ENCODE data around the gene GGPS1. TPM values are rescaled to one million over a fixed set of nuclear protein-coding genes. Genes with fewer than 3 reads are reported as not detected.
A peak's percentile ranks its signal among the peaks of the same experiment; 100 is the strongest.

Gene GGPS1
- total RNA-seq, 1 donor: 23.3 TPM

DNA sequence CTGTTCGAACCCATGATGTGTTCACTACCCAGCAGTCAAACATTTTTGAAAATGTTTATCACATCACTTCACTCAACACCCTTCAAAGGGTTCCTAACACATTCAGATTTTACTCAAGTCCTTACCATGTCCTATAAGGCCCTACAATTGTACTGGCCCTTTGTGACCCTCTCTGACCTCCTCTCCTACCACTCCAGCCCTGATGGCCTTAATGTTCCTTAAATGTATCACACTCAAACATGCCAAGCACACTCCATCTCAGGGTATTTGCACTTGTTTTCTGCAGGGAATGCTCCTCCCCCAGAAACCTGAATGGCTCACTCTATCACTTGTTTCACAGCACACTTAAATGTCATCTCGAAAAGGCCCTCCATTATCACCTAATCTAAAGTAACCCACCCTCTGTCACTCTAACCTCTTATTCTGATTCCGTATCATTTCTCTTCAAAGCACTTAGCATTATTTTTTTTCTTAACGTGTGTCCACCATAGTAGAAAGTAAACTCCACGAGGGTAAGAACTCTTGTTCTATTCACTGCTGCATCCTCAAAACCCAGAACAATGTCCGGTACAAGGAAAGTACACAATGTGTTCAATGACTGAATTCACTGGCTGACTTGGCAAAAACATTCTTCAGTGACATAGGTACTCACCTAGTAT, 7.7 kb upstream of the GGPS1 start:
- Histone ChIP-seq H3K4me1 (ENCODE audit: insufficient read depth, low read length) (peaks cover 48% of the 10 kb centered on the region), H3K4me3 (ENCODE audit: low read length) (no peak overlapping the region), H3K27me3 (ENCODE audit: insufficient read depth, low read length) (no peaks in the 10 kb centered on the region), H3K9me3 (ENCODE audit: low read depth, low read length) (no peaks in the 10 kb centered on the region)

DNA sequence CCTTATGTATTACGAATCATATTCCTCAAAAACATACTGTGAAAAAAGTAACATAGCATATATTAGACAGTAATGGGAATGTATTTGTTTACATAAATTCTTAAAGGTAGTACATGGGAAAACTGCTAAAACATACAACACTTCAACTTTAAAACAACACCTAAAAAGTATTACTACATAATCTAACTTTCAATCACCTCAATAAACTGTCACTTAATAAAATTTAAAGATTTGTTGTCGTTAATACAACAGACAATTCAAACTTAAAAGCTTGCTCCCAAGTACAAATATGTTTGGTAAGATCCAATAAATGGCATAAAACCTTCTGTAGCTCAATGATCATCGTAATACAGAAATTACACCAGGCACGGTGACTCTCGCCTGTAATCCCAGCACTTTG, 4.1 kb upstream of the GGPS1 start:
- Histone ChIP-seq H3K27me3 (ENCODE audit: insufficient read depth, low read length) (no peaks in the 10 kb centered on the region), H3K4me1 (ENCODE audit: insufficient read depth, low read length) (peaks cover 37% of the 10 kb centered on the region), H3K9me3 (ENCODE audit: low read depth, low read length) (no peaks in the 10 kb centered on the region), H3K4me3 (ENCODE audit: low read length) (no peak overlapping the region)

DNA sequence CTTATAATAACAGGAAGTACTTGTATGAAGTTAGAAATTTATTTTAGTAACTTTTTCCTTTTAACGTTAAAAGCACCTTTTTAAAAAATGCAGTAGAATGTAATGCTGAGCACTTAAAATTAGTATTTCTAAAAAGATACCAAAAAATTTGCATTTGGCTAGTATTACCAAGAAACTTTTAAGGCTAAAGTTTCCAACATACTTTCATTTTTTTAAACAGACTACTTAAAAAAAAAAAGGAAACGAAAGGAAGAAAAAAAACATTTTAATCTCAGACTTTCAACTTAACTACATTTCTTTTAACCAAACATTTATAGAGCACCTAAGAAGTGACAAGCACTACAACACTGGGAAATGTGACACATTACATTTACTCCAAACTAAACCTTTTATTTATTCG, 3.2 kb upstream of the GGPS1 start:
- H3K4me3 ChIP-seq (ENCODE audit: low read length): no peak overlapping the region

DNA sequence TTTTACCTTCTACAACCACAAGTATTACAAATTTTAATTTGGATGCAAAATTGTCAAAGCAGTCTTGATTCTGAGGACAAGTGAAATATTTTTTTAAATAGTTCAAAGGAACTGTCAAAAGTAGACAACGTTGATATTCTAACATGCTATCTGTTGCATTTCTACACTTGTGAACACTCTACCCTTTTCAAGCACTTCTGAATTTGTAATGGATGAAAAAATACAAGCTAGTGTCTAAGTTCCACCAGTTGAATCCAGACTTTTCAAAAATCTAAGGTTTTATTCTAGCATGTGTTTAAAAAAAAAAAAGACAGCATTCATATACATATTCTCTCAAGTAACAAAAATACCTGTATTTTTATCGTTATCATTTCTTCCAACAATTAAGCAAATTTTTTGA, 2.5 kb upstream of the GGPS1 start:
- no peak overlapping the region for H3K4me3 ChIP-seq (ENCODE audit: low read length)
- peaks cover 51% of the 10 kb centered on the region for H3K4me1 ChIP-seq (ENCODE audit: insufficient read depth, low read length)
- no peaks in the 10 kb centered on the region for H3K27me3 ChIP-seq (ENCODE audit: insufficient read depth, low read length)
- no peaks in the 10 kb centered on the region for H3K9me3 ChIP-seq (ENCODE audit: low read depth, low read length)

More for the DNA sequence above, 3.2 kb upstream of the GGPS1 start:
- Histone ChIP-seq H3K4me1 (ENCODE audit: insufficient read depth, low read length) (peaks cover 45% of the 10 kb centered on the region), H3K9me3 (ENCODE audit: low read depth, low read length) (no peaks in the 10 kb centered on the region), H3K27me3 (ENCODE audit: insufficient read depth, low read length) (no peaks in the 10 kb centered on the region)

DNA sequence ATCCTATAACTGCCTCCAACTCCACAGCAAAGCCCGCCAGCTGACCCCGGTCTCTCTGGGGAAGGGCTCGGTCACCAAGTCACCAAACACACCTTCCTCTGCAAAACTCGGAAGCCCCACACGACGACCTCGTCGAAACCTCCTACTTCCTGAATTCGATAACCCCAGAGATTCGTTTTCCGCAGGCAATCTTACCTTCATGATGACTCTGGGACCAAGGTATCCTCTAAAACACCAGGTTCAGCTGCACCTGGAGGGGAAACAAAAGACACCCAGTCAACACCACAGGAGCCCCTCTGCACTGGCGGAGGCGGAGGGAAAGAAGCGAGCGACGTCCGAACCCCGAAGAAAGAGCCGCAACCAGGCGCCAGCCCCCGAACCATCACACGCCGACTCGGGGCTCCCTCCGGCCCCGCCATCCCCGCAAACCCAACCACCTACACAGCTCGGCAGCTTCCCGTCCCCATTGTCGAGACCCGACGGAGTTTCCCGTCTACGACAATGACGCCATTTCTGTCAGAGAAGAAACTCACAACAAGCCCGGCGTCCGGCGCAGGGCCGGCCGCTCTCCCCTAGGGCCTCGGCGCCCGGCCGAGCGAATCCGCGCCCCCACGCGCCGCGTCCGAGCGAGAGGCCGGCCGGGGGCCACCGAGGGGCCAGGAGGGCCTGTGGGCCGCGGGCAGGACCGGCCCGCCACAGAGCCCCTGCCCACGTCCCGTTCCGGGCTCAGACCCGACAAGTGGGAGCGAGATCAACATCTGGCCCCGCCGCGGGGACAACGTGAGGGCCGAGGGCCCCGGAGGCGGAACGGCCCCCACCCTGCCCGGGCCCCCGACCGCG, 1.4 kb upstream of the GGPS1 start:
- Histone ChIP-seq H3K4me1 (ENCODE audit: insufficient read depth, low read length) (peaks cover 49% of the 10 kb centered on the region), H3K27me3 (ENCODE audit: insufficient read depth, low read length) (no peaks in the 10 kb centered on the region), H3K9me3 (ENCODE audit: low read depth, low read length) (no peaks in the 10 kb centered on the region), H3K4me3 (ENCODE audit: low read length) (peak overlapping the region; percentile 95)

DNA sequence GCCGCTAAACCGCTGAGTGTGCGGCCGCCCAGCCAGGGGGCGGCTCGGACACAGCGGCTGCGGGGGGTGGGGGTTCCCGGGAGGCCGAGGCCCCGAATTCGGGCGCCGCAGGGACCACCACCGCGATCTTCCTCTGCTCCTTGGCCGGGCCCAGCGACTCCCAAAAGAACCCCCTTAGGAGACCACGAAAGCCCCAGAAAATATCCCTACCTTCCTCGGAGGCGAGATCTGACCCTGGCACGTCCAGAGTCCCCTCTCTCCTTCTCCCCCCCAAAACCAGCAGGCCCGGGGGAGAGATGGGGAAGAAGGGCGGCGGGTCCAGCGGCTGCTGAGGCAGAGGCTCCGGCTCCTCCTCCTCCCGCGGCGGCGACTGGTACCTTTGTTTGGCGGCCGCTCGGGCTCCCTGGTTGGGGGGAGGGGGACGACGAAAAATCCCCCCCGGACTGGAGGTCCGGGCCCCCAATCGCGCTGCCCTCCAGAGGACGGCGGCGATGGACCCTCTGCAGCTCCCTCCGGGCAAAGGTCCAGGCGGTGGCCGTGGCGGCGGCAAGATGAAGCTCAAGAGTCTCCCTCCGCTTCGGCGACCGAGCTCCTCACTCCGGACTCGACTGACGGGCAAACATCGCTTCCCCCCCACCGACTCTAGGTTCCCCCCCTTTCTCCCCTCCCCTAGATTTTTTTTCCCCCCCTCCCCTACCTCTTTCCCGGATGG, 655 bp upstream of the GGPS1 start, which contains the start of gene ARID4B:
TSS of gene ARID4B (minus strand) at position 621 of the 712 bp plus-strand sequence. CDS start 1,260 bp downstream, outside the sequence.
- peaks cover 50% of the 10 kb centered on the region for H3K4me1 ChIP-seq (ENCODE audit: insufficient read depth, low read length)
- no peaks in the 10 kb centered on the region for H3K27me3 ChIP-seq (ENCODE audit: insufficient read depth, low read length)
- no peaks in the 10 kb centered on the region for H3K9me3 ChIP-seq (ENCODE audit: low read depth, low read length)
- H3K4me3 ChIP-seq (ENCODE audit: low read length): peak within 1 kb of the TSS; percentile 95

DNA sequence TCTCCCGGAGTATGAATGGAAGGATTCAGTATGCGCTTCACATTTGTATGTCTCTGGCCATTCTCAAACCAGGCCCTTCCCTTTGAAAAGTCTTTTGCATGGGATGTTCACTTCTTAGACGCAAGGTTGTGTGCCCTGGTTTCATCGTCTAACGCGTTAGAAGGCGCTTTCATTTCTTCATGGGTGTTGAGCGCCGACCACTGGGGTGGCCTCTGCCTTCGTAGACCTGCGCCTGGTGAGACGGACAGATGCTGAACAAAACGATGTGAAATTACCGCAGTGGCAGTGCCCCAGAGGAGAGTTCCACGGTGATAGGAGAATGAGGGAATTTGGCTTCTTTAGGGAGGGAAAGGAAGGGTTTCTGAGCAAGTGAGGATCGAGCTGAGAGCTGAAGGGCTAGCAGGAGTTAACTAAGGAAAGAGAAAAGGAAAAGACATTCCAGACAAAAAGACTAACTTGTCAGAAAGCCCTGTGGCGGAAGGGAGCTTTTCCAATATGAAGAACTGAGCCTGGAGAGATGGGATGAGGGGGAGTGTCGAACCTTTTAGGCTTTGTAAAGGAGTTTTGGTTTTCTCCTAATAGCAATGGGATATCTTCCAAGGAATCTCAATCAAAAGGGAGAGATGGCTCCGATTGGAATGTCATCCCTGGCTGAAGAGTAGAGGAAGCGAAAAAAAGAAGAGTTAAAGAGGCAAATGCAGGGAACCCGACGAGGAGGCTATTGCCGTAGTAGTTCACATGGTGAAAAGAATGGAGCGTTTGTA, 951 bp downstream of the GGPS1 start:
- Histone ChIP-seq H3K4me3 (ENCODE audit: low read length) (peak overlapping the region; percentile 60), H3K4me1 (ENCODE audit: insufficient read depth, low read length) (peaks cover 45% of the 10 kb centered on the region), H3K27me3 (ENCODE audit: insufficient read depth, low read length) (no peaks in the 10 kb centered on the region), H3K9me3 (ENCODE audit: low read depth, low read length) (no peaks in the 10 kb centered on the region)

DNA sequence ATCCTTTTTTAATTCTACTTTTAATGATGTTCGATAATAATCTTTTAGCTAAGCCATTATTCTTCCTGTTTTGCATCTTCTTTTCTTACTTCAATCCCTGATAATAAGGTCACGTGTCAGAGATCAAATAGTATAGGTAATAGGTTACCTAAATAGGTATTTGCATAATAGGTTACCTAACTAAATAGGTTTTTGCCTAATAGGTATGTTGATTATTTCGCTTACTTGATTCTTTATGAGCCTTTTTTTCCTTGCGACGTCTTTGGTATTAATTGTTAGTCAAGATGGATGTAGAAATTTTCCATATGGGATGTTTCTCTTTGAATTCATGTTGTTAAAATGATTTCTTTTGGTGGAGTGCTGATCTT, 2.5 kb downstream of the GGPS1 start:
- no peaks in the 10 kb centered on the region for H3K27me3 ChIP-seq (ENCODE audit: insufficient read depth, low read length)
- peaks cover 34% of the 10 kb centered on the region for H3K4me1 ChIP-seq (ENCODE audit: insufficient read depth, low read length)
- H3K4me3 ChIP-seq (ENCODE audit: low read length): no peak overlapping the region
- H3K9me3 ChIP-seq (ENCODE audit: low read depth, low read length): no peaks in the 10 kb centered on the region

DNA sequence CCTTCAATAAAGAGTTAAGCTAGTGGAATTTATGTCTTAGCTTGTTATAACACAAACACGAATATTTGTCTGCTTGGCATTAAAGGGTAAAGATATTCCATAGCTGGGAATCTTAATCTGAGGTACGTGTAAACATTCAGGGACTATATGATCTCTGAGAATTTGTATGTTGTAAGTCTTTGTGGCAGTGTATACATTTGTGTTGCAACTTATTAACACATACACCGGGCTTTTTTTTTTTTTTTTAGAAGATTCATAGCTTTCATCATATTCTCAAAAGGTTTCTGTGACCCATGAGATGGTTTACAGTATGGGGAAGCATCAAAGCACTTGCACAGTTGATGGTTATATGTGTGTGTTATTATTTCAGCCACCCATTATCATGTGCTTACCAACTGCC, 3.0 kb downstream of the GGPS1 start:
- no peaks in the 10 kb centered on the region for H3K9me3 ChIP-seq (ENCODE audit: low read depth, low read length)
- no peak overlapping the region for H3K4me3 ChIP-seq (ENCODE audit: low read length)
- no peaks in the 10 kb centered on the region for H3K27me3 ChIP-seq (ENCODE audit: insufficient read depth, low read length)
- H3K4me1 ChIP-seq (ENCODE audit: insufficient read depth, low read length): peaks cover 36% of the 10 kb centered on the region

DNA sequence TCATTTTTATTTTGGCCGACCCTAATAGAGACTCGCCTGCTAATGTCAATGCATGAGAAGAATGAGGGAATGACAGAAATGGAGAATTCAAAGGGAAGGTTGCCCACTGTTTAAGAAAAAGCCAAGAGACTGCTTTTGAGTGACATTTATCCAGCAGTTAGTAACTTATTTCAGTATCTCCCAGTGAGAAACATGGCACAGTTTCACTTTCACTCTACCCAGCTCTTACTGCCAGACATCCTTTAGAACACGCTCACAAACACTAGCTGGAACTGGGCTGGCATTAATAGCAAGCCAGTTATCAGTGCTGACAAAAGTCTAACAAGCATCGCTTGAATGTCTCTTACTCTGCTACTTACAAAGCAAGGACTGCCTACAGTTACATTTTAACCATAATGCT, 8.5 kb downstream of the GGPS1 start:
- no peak overlapping the region for H3K4me3 ChIP-seq (ENCODE audit: low read length)

DNA sequence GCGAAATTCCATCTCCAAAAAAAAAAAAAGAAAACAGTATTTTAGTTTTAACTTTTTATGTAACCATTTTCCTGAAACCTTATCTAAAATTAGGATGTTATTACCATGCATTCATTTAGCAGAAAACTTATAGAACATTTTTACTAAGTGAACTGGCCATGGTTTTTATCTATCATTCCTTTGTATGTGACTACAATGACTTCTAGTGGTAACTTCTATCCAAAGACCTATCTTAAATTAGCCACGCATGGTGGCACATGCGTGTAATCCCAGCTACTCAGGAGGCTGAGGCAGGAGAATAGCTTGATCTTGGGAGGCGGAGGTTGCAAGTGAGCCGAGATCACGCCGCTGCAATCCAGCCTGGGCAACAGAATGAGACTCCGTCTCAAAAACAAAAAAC, 11.4 kb downstream of the GGPS1 start:
- H3K9me3 ChIP-seq (ENCODE audit: low read depth, low read length): no peaks in the 10 kb centered on the region
- peaks cover 8% of the 10 kb centered on the region for H3K4me1 ChIP-seq (ENCODE audit: insufficient read depth, low read length)
- H3K4me3 ChIP-seq (ENCODE audit: low read length): no peak overlapping the region

More for the DNA sequence above, 8.5 kb downstream of the GGPS1 start:
- peaks cover 19% of the 10 kb centered on the region for H3K4me1 ChIP-seq (ENCODE audit: insufficient read depth, low read length)
- no peaks in the 10 kb centered on the region for H3K9me3 ChIP-seq (ENCODE audit: low read depth, low read length)
- H3K27me3 ChIP-seq (ENCODE audit: insufficient read depth, low read length): no peaks in the 10 kb centered on the region

DNA sequence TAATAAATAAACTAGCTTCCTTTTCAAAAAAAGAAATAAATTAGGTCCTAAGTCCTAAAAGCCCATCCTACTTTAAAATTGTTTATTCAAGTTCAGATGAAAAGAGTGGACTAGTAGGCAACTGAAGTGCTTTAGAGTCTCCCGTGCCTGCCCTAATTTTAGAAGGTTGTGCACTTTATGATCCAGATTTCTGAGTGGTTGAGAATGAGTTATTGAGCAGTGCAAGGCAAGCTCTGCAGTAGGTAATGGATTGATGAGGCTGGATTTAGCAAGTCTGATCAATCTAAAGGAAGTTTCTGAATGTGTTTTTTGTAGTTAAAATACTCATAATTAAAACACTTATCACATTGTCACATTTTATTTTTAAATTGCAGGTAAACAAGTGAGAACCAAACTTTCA, 13.0 kb downstream of the GGPS1 start:
- H3K4me1 ChIP-seq (ENCODE audit: insufficient read depth, low read length): peaks cover 8% of the 10 kb centered on the region

More for the DNA sequence above, 11.4 kb downstream of the GGPS1 start:
- H3K27me3 ChIP-seq (ENCODE audit: insufficient read depth, low read length): no peaks in the 10 kb centered on the region

DNA sequence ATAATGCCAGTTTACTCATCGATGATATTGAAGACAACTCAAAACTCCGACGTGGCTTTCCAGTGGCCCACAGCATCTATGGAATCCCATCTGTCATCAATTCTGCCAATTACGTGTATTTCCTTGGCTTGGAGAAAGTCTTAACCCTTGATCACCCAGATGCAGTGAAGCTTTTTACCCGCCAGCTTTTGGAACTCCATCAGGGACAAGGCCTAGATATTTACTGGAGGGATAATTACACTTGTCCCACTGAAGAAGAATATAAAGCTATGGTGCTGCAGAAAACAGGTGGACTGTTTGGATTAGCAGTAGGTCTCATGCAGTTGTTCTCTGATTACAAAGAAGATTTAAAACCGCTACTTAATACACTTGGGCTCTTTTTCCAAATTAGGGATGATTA, 13.7 kb downstream of the GGPS1 start:
- Histone ChIP-seq H3K9me3 (ENCODE audit: low read depth, low read length) (no peaks in the 10 kb centered on the region), H3K4me1 (ENCODE audit: insufficient read depth, low read length) (peaks cover under 1% of the 10 kb centered on the region), H3K27me3 (ENCODE audit: insufficient read depth, low read length) (no peaks in the 10 kb centered on the region), H3K4me3 (ENCODE audit: low read length) (no peak overlapping the region)

More for the DNA sequence above, 13.0 kb downstream of the GGPS1 start:
- Histone ChIP-seq H3K27me3 (ENCODE audit: insufficient read depth, low read length) (no peaks in the 10 kb centered on the region), H3K4me3 (ENCODE audit: low read length) (no peak overlapping the region), H3K9me3 (ENCODE audit: low read depth, low read length) (no peaks in the 10 kb centered on the region)

DNA sequence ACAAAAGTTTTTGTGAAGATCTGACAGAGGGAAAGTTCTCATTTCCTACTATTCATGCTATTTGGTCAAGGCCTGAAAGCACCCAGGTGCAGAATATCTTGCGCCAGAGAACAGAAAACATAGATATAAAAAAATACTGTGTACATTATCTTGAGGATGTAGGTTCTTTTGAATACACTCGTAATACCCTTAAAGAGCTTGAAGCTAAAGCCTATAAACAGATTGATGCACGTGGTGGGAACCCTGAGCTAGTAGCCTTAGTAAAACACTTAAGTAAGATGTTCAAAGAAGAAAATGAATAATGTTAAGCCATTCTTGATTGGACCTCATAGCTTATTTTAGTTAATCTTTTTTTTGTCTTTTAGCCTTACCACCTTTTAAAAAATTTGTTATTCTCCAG, 14.1 kb downstream of the GGPS1 start:
- Histone ChIP-seq H3K27me3 (ENCODE audit: insufficient read depth, low read length) (no peaks in the 10 kb centered on the region), H3K9me3 (ENCODE audit: low read depth, low read length) (no peaks in the 10 kb centered on the region), H3K4me1 (ENCODE audit: insufficient read depth, low read length) (no peaks in the 10 kb centered on the region), H3K4me3 (ENCODE audit: low read length) (no peak overlapping the region)

All from mononuclear cell (primary cell).